Upper lobe of left lung (tissue), 6 donors: ENCODE measurements around the gene ZNF574. TPM values are rescaled to one million over a fixed set of nuclear protein-coding genes. Genes with fewer than 3 reads are reported as not detected.

Experiments used
- ATAC-seq, 2 donors: fragments of 200-7000 bp; cut with Tn5 transposase; one replicate each; pipeline ENCODE4 v1.9.1; 2022; ENCODE audit warnings: mild to moderate bottlenecking in 2 of 2, moderate library complexity in 2 of 2; ENCODE audit not compliant: low FRiP score in 2 of 2
- DNase-seq, 2 donors: peaks; one replicate each; pipeline ENCODE4 v3.0.0-alpha.2; 2019 to 2020
- H3K27ac ChIP-seq, 4 donors: fragments of 200-600 bp; sonication (generic); one replicate each; pipeline ENCODE4 v1.5.1; 2016 to 2019
- H3K27me3 ChIP-seq, 4 donors: fragments of 200-600 bp; sonication (generic); one replicate each; pipeline ENCODE4 v1.5.1; 2017 to 2019
- H3K36me3 ChIP-seq, 4 donors: fragments of 200-600 bp; sonication (generic); one replicate each; pipeline ENCODE4 v1.5.1; 2016 to 2019
- H3K4me1 ChIP-seq, 4 donors: fragments of 200-600 bp; sonication (generic); one replicate each; pipeline ENCODE4 v1.5.1; 2018 to 2019
- H3K4me3 ChIP-seq, 4 donors: fragments of 200-600 bp; sonication (generic); one replicate each; pipeline ENCODE4 v1.5.1; 2017 to 2019; ENCODE audit warnings: mild to moderate bottlenecking in 2 of 4, moderate library complexity in 1 of 4
- H3K9me3 ChIP-seq, 4 donors: fragments of 200-600 bp; sonication (generic); one replicate each; pipeline ENCODE4 v1.5.1; 2018 to 2019
- CTCF ChIP-seq, 6 experiments: fragments of 450-650 bp in 4 of 6; fragments of 200-600 bp in 2 of 6; sonication (generic) in 2 of 6; IDR thresholded peaks; one replicate each; pipeline ENCODE4 v1.5.1; 2016 to 2019; ENCODE audit warnings: antibody characterized with exemption in 6 of 6
- EP300 ChIP-seq, 4 donors: sonication (generic); formaldehyde crosslinking; IDR thresholded peaks; one replicate each; pipeline ENCODE4 v1.5.1; 2017; ENCODE audit warnings: antibody characterized with exemption in 4 of 4, control low read depth in 2 of 4
- POLR2A ChIP-seq, 4 donors: fragments of 450-650 bp; IDR thresholded peaks; one replicate each; pipeline ENCODE4 v1.5.1; 2016 to 2017; ENCODE audit warnings: antibody characterized with exemption in 4 of 4, mild to moderate bottlenecking in 2 of 4
- POLR2AphosphoS5 ChIP-seq, 2 donors: sonication (generic); formaldehyde crosslinking; IDR thresholded peaks; one replicate each; pipeline ENCODE4 v1.5.1; 2017; ENCODE audit warnings: antibody characterized with exemption in 2 of 2
- WGBS, 2 donors: methylation state at CpG; one replicate each; pipeline ENCODE4 v1.1.5; 2017 to 2018; 5-methylcytosine and 5-hydroxymethylcytosine counted together
- total RNA-seq, 6 donors: library from RNA; depleted of rRNA in 4 of 6; stranded (reverse); fragments of >200 nt in 4 of 6; gene quantifications; one replicate each; pipeline versions ENCODE4 v1.1.0 to v1.2.1, GENCODE V29; 2016 to 2021
- donor health status: DM: no; HTN: no; CAD: no; lungs with moderate emphysema.
- donor health status: DM: no; HTN: yes; CAD: no; lungs with severe emphysema.

The ZNF574 gene
- total RNA-seq: 10 to 100 TPM in 4 of 6 donors, 1 to 10 TPM in 2; 9.2 to 26.4 (median 13.3) TPM

GRCh38 chr19:42075616-42076379, at the start of gene ZNF574:
Gene ZNF574, plus strand, starts transcription at chr19:42076166. Its CDS starts 2,441 bp downstream, at chr19:42078607.
- 0 to 1% methylated on average over 64 to 65 of the region's 80 CpGs for WGBS, 2 donors
- peak; percentile 98 for DNase-seq

GRCh38 chr19:42028304-42029216, 47.4 kb upstream of the ZNF574 start:
- ATAC-seq (no peak), DNase-seq (no peak)
- H3K36me3 ChIP-seq: no peaks in the 10 kb centered on the region
- 63 to 71% methylated on average over 8 of the region's 8 CpGs for WGBS, 2 donors
- H3K4me1 ChIP-seq: no peaks in the 10 kb centered on the region
- no peak overlapping the region for H3K4me3 ChIP-seq
- H3K27me3 ChIP-seq: no peaks in the 10 kb centered on the region
- H3K27ac ChIP-seq: no peak overlapping the region
- no peaks in the 10 kb centered on the region for H3K9me3 ChIP-seq
- TF ChIP-seq EP300 (IDR thresholded peaks at IDR 0.05) (no peak), POLR2A (IDR thresholded peaks at IDR 0.05) (no peak), POLR2AphosphoS5 (IDR thresholded peaks at IDR 0.05) (no peak), CTCF (IDR thresholded peaks at IDR 0.05) (peak in 1 of 6 experiments; percentile 7)

More at GRCh38 chr19:42075616-42076379, at the start of gene ZNF574:
- peak; percentile 98 to 100 for ATAC-seq
- peak within 1 kb of the TSS; percentile 66 to 98 (median 96) for H3K4me3 ChIP-seq
- H3K36me3 ChIP-seq: peaks cover 10 to 24% (median 23%) of the 10 kb centered on the region in 4 donors
- peak within 1 kb of the TSS; percentile 90 to 98 (median 96) for H3K27ac ChIP-seq
- TF ChIP-seq CTCF (IDR thresholded peaks at IDR 0.05): peak in 2 of 6 experiments; percentile 15 to 22
- TF ChIP-seq EP300 (IDR thresholded peaks at IDR 0.05): no peak
- peak; percentile 53 to 95 (median 91) for TF ChIP-seq POLR2A (IDR thresholded peaks at IDR 0.05)
- TF ChIP-seq POLR2AphosphoS5 (IDR thresholded peaks at IDR 0.05): peak; percentile 91 to 97
- H3K4me1 ChIP-seq: peaks cover 8 to 31% (median 21%) of the 10 kb centered on the region in 4 donors
- no peaks in the 10 kb centered on the region for H3K9me3 ChIP-seq
- no peaks in the 10 kb centered on the region for H3K27me3 ChIP-seq

GRCh38 chr19:42030645-42031440, 45.1 kb upstream of the ZNF574 start:
- no peak for ATAC-seq
- Histone ChIP-seq H3K27ac (no peak overlapping the region), H3K36me3 (no peaks in the 10 kb centered on the region), H3K4me1 (peaks cover 0 to 5% (median 0%) of the 10 kb centered on the region in 4 donors), H3K27me3 (no peaks in the 10 kb centered on the region), H3K9me3 (no peaks in the 10 kb centered on the region), H3K4me3 (no peak overlapping the region)
- no peak for TF ChIP-seq EP300 (IDR thresholded peaks at IDR 0.05)
- no peak for DNase-seq
- WGBS, 2 donors: 69 to 76% methylated on average over 7 of the region's 7 CpGs

GRCh38 chr19:42032431-42032830, 43.5 kb upstream of the ZNF574 start:
- Histone ChIP-seq H3K9me3 (no peaks in the 10 kb centered on the region), H3K27me3 (no peaks in the 10 kb centered on the region), H3K27ac (no peak overlapping the region), H3K4me1 (peaks cover 0 to 5% (median 0%) of the 10 kb centered on the region in 4 donors), H3K36me3 (no peaks in the 10 kb centered on the region), H3K4me3 (no peak overlapping the region)
- ATAC-seq (no peak), DNase-seq (no peak)
- WGBS, 2 donors: 59 to 67% methylated on average over 5 of the region's 5 CpGs
- TF ChIP-seq CTCF (IDR thresholded peaks at IDR 0.05) (no peak), POLR2AphosphoS5 (IDR thresholded peaks at IDR 0.05) (no peak), EP300 (IDR thresholded peaks at IDR 0.05) (no peak), POLR2A (IDR thresholded peaks at IDR 0.05) (no peak)
